ENCODE results near the gene BCHE. TPM values are rescaled to one million over a fixed set of nuclear protein-coding genes. Genes with fewer than 3 reads are reported as not detected.

Gene BCHE
- total RNA-seq, result 11.6 and 36.5 TPM in 2 replicates

GRCh38 chr3:165837058-165837525 lies at the start of gene BCHE:
Gene BCHE, minus strand, starts transcription at chr3:165837423. Its CDS starts 6,390 bp downstream, at chr3:165831033.
- DNase-seq (ENCODE audit: low read depth in 2 of 2), result peak; percentile 0 to 72

- DNase-seq (ENCODE audit: low read depth in 2 of 2), result no peak
These were observed 48.5 kb upstream of the BCHE start for GRCh38 chr3:165885558-165886270.

- DNase-seq (ENCODE audit: low read depth in 2 of 2), result no peak
These were observed 47.3 kb upstream of the BCHE start for GRCh38 chr3:165884518-165884917.

GRCh38 chr3:165883863-165884478 lies 46.7 kb upstream of the BCHE start:
- no peak for DNase-seq (ENCODE audit: low read depth in 2 of 2)

- DNase-seq (ENCODE audit: low read depth in 2 of 2), result no peak
These were observed 45.9 kb upstream of the BCHE start for GRCh38 chr3:165883117-165883516.

- DNase-seq (ENCODE audit: low read depth in 2 of 2), result no peak
These were observed 38.4 kb upstream of the BCHE start for GRCh38 chr3:165875644-165876043.

- DNase-seq (ENCODE audit: low read depth in 2 of 2), result no peak
These were observed 37.7 kb upstream of the BCHE start for GRCh38 chr3:165874663-165875489.

- no peak for DNase-seq (ENCODE audit: low read depth in 2 of 2)
These were observed 30.9 kb upstream of the BCHE start for GRCh38 chr3:165868088-165868487.

- no peak for DNase-seq (ENCODE audit: low read depth in 2 of 2)
These were observed 21.8 kb upstream of the BCHE start for GRCh38 chr3:165859061-165859460.

GRCh38 chr3:165855581-165855980 lies 18.4 kb upstream of the BCHE start:
- DNase-seq (ENCODE audit: low read depth in 2 of 2), result peak; percentile 35 to 39

GRCh38 chr3:165854696-165855095 lies 17.5 kb upstream of the BCHE start:
- peak; percentile 2 to 33 for DNase-seq (ENCODE audit: low read depth in 2 of 2)

- no peak for DNase-seq (ENCODE audit: low read depth in 2 of 2)
These were observed 15.5 kb upstream of the BCHE start for GRCh38 chr3:165852711-165853110.

- DNase-seq (ENCODE audit: low read depth in 2 of 2), result no peak
These were observed 15.0 kb upstream of the BCHE start for GRCh38 chr3:165852191-165852590.

GRCh38 chr3:165846056-165846455 lies 8.8 kb upstream of the BCHE start:
- no peak for DNase-seq (ENCODE audit: low read depth in 2 of 2)

GRCh38 chr3:165839296-165840076 lies 2.3 kb upstream of the BCHE start:
- no peak for DNase-seq (ENCODE audit: low read depth in 2 of 2)

- no peak for DNase-seq (ENCODE audit: low read depth in 2 of 2)
These were observed 578 bp upstream of the BCHE start for GRCh38 chr3:165837801-165838200.

GRCh38 chr3:165835431-165835830 lies 1.8 kb downstream of the BCHE start:
- DNase-seq (ENCODE audit: low read depth in 2 of 2), result no peak

- no peak for DNase-seq (ENCODE audit: low read depth in 2 of 2)
These were observed 6.5 kb downstream of the BCHE start for GRCh38 chr3:165830746-165831145.

- no peak for DNase-seq (ENCODE audit: low read depth in 2 of 2)
These were observed 9.3 kb downstream of the BCHE start for GRCh38 chr3:165827883-165828282.

GRCh38 chr3:165827233-165827632 lies 10.0 kb downstream of the BCHE start:
- no peak for DNase-seq (ENCODE audit: low read depth in 2 of 2)

- DNase-seq (ENCODE audit: low read depth in 2 of 2), result no peak
These were observed 16.5 kb downstream of the BCHE start for GRCh38 chr3:165820671-165821123.

All from lung microvascular endothelial cell (primary cell).